ENCODE results near the gene COL10A1. TPM values are rescaled to one million over a fixed set of nuclear protein-coding genes. Genes with fewer than 3 reads are reported as not detected.
A peak's percentile ranks its signal among the peaks of the same experiment; 100 is the strongest.

COL10A1 gene
- total and polyA plus RNA-seq, 2 of the 4 experiments (the other 2 are of a cell fraction): 0.05 TPM; not detected in 1

GRCh38 chr6:116087437-116088027, 38.4 kb downstream of the COL10A1 start:
- Histone ChIP-seq H3K9ac (ENCODE audit: low read depth, low read length) (no peak overlapping the region; the same call in 1 of the 2 replicates), H3K4me1 (ENCODE audit: control insufficient read depth, insufficient read depth, low read length) (peaks cover 15% of the 10 kb centered on the region), H3K9me1 (ENCODE audit: insufficient read depth, low read length) (peaks cover 6% of the 10 kb centered on the region), H3K56ac (ENCODE audit: extremely low read depth, insufficient read depth, low read length) (peak overlapping the region; percentile 37; the same call in 1 of the 2 replicates), H4K20me1 (ENCODE audit: insufficient read depth, low read length) (no peaks in the 10 kb centered on the region), H2AK5ac (ENCODE audit: low read depth, low read length) (peak overlapping the region; percentile 85), H2AFZ (replicated peaks; ENCODE audit: low read length, poor library complexity) (peak overlapping the region; percentile 81), H3K18ac (ENCODE audit: low read depth, low read length) (peak overlapping the region; percentile 87), H3K27ac (ENCODE audit: insufficient read depth, low read length) (peak overlapping the region; percentile 70), H2BK5ac (ENCODE audit: low read depth, low read length, poor library complexity, severe bottlenecking) (peak overlapping the region; percentile 93), H2BK20ac (ENCODE audit: low read depth, low read length) (peak overlapping the region; percentile 99), H4K5ac (ENCODE audit: low read depth, low read length) (peak overlapping the region; percentile 56), H4K91ac (ENCODE audit: insufficient read depth, low read depth, low read length) (peak overlapping the region; percentile 93), H2BK120ac (ENCODE audit: low read depth, low read length) (peak overlapping the region; percentile 96), H4K8ac (ENCODE audit: low read depth in 2 of 2, low read length in 2 of 2) (peak overlapping the region; percentile 82 to 85), H3K36me3 (ENCODE audit: control insufficient read depth, insufficient read depth, low read length) (no peaks in the 10 kb centered on the region), H3K4me3 (ENCODE audit: insufficient read depth, low read depth, low read length) (no peak overlapping the region), H3K9me3 (ENCODE audit: control insufficient read depth, insufficient read depth, low read length) (no peaks in the 10 kb centered on the region; the same call in 1 of the 2 replicates), H3K27me3 (ENCODE audit: control insufficient read depth, insufficient read depth, low read length) (no peaks in the 10 kb centered on the region), H2BK15ac (ENCODE audit: low read depth, low read length) (peak overlapping the region; percentile 89; the same call in 2 of the 3 replicates), H3K4ac (ENCODE audit: low read depth, low read length) (peak overlapping the region; percentile 91), H3K14ac (replicated peaks; ENCODE audit: low read depth, low read length) (peak overlapping the region; percentile 92), H3K79me1 (ENCODE audit: low read depth in 1 of 2, low read length in 2 of 2) (0 out of 4 replicates have a peak, but pooled peaks cover 0 to 4% of the 10 kb centered on the region in 2 experiments), H3K23ac (ENCODE audit: low read depth, low read length) (peak overlapping the region; percentile 89), H2AK9ac (replicated peaks; ENCODE audit: low read depth, low read length, poor library complexity) (peak overlapping the region; percentile 73), H3K4me2 (ENCODE audit: low read depth, low read length) (peak overlapping the region; percentile 18)
- DNase-seq: peak; percentile 78
- ATAC-seq (ENCODE audit: low read depth): peak; percentile 95
- BruUV-seq (replicated peaks): no TSS peak
- ChIA-PET CTCF (interaction anchor here (0.6 to 1.6 kb wide), 2 partner anchors 70 to 76 kb away, joined by 3 to 6 read pairs; no protein-coding TSS in a partner anchor), POLR2A (ENCODE audit: unreplicated experiment) (no interaction called here)
- intact Hi-C loops (cut with micrococcal nuclease): no loop called here
- WGBS, 2 experiments (ENCODE audit: extremely low coverage in 2 of 2, insufficient read length in 1 of 2): no CpG with 5 or more reads among the region's 4 CpGs
- in situ Hi-C loops (cut with MboI; ENCODE audit: low sequenced_read_pairs): no loop called here
- dilution Hi-C loops (cut with HindIII; ENCODE audit: low sequenced_read_pairs, unreplicated experiment): no loop called here
- no peak for TF ChIP-seq MAZ (IDR thresholded peaks at IDR 0.05; ENCODE audit: borderline replicate concordance, low read depth, low read length)
- TF ChIP-seq USF2 (IDR thresholded peaks at IDR 0.05; ENCODE audit: low read depth, low read length): no peak
- no peak for TF ChIP-seq ELK1 (IDR thresholded peaks at IDR 0.05; ENCODE audit: borderline replicate concordance, low read depth, low read length)
- TF ChIP-seq POLR2A (IDR thresholded peaks at IDR 0.05; ENCODE audit: low read depth, low read length): no peak
- TF ChIP-seq CHD1 (IDR thresholded peaks at IDR 0.05; ENCODE audit: low read depth, low read length): no peak
- TF ChIP-seq MAFK (IDR thresholded peaks at IDR 0.05; ENCODE audit: low read depth, low read length): no peak
